LNCaP clone FGC (cell line): ENCODE measurements around the gene GNAZ.

ENCODE experiments used
- DNase-seq: peaks from one replicate; pipeline ENCODE4 v3.0.0-alpha.2; 2011; ENCODE audit warnings: low read depth
- H3K4me3 ChIP-seq: 2 replicates; pipeline ENCODE4 v1.5.1; 2011; ENCODE audit warnings: mild to moderate bottlenecking, low read depth, low read length, control low read depth
- TF ChIP-seq, protein P1 (sequence below): IDR thresholded peaks from 2 replicates; pipeline ENCODE4 v1.5.1; 2012; ENCODE audit warnings: mild to moderate bottlenecking; ENCODE audit not compliant: control insufficient read depth, insufficient read depth; ENCODE audit errors: extremely low read depth

GNAZ gene

DNA sequence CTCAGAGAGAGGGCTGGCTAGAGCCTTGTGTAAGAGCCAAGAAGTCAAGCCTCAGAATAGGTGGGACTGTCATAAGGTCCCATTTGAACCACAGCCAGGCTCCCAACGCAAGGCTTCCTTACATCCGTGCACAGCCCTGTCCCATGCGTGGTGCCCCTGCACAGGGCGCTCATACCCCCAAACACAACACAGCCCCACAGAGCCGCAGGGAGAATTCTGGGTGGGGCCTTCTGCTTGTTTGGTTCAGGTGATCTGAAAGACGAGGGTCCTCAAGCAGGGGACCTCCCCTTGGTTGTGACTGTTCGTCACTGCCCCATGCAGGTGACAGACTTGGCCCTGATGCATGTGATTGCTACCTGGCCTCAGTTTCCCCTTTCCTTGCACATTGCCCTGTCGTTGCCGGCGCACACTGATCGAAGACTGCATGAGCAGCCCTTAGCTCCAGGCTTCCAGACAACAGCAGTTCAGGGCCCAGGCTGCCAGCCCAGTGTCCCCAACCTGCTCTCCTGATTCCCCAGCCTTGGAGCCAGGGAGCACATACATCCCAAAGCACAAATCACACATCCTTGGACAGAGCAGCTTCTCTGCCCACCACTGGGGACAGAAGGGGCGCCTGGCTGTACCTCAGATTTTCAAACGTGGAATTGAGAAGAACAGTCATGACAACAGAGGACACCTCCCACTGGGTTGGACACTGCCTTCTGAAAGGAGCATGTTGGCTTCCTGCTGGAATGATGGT, 22.1 kb downstream of the GNAZ start:
- TF ChIP-seq, protein P1, sequence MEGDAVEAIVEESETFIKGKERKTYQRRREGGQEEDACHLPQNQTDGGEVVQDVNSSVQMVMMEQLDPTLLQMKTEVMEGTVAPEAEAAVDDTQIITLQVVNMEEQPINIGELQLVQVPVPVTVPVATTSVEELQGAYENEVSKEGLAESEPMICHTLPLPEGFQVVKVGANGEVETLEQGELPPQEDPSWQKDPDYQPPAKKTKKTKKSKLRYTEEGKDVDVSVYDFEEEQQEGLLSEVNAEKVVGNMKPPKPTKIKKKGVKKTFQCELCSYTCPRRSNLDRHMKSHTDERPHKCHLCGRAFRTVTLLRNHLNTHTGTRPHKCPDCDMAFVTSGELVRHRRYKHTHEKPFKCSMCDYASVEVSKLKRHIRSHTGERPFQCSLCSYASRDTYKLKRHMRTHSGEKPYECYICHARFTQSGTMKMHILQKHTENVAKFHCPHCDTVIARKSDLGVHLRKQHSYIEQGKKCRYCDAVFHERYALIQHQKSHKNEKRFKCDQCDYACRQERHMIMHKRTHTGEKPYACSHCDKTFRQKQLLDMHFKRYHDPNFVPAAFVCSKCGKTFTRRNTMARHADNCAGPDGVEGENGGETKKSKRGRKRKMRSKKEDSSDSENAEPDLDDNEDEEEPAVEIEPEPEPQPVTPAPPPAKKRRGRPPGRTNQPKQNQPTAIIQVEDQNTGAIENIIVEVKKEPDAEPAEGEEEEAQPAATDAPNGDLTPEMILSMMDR = no peak
- no peak for DNase-seq
- H3K4me3 ChIP-seq = no peak overlapping the region

DNA sequence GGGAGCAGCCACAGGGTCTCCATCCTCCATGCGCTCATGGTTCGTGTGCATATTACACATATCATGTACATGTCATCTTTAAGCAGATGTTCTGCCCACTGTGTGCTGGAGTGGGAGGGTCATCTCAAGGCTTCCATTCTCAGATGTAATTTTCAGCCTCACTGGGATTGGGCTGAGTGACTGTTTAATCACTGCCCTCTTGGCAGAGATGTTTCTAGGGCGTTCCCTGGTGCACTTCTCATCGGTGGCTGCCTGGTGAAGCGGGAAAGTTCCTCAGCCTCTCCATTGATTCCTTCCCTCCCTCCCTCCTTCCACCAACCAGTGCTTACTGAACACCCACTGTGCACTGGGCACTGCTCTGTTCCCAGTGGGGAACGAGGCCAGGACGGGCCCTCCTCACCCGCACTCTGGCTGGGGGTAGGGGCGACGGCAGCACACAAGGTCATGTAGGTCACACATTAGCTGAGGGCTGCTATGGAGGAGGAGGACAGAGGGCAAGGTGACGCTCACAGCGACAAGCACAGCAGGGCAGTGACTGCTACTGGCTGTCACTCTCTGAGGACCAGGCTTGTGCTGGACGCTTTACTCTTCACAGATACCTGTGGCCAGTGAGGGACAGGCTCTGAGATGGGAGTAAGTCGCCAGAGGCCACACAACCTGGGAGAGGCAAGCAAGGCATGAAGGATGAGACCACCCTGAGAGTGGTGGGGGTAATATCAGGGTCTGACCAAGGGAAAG, 22.9 kb downstream of the GNAZ start:
- no peak for DNase-seq
- TF ChIP-seq, protein P1 = no peak
- no peak overlapping the region for H3K4me3 ChIP-seq

DNA sequence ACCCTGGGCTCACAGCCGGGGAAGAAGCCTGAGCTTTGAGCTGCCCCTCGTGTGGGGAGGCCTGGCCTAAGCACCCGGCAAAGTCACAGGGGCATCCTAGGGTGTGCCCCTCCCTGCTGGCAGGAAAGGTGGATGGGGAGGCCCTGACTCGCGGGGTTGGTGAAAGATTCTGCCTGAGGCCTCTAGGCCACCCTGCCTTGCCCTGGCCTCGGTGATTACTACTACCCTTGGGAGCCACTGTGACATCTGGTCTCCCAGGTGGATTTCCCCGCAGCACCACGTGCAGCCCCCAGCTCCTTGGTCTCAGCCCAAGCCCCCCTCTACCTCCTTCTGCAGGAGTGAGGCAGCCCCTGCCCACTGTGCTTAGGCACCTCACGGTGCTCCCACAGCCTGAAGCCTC, 23.9 kb downstream of the GNAZ start:
- no peak for DNase-seq
- TF ChIP-seq, protein P1 = no peak
- H3K4me3 ChIP-seq = no peak overlapping the region

DNA sequence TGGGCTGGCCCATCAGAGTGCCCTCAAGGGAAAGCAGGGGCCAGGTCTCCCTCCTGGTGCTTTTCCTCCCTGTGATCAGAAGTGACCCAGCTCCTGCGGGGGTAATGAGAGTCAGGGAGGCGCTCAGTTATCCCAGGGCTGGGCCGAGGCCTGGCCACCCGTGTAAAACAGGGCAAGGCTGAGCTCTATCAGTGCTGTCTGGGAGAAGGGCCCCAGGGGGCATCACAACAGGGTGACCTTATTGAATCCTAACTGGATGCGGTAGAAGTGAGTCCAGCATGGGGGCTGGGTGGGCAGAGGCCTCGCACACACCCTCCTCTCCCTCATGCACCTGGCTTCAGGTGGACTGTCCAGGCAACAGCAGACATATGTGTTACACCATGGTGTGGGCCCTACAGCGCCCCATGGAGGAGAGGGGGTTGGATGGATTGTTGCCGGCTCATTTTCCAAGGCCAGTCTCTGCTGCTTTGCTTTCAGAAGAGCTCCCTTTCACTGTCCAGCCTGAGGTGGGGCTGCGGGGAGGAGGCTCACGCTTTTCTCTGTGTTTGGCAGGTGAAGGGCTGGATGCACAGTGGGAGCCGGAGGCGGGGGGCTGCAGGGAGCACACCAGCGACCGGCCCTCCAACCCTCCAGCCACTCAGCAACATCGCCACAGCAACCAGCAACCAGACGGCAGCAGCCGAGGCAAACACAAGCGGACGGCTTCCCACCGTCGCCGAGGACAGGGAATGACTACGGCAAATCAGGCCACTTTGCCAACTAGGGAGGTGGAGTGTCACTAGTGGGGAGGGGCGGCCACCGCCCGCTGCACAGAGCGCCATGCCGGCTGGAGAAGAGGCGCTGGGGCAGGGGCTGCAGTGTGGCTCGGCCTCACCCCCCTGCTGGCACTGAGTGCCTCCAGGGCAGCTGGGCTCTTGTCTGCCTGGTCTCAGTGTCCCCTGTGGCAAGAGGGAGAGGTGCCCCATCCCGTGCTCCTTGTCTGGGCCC, 24.7 kb downstream of the GNAZ start:
- DNase-seq = no peak
- no peak overlapping the region for H3K4me3 ChIP-seq
- TF ChIP-seq, protein P1 = no peak

DNA sequence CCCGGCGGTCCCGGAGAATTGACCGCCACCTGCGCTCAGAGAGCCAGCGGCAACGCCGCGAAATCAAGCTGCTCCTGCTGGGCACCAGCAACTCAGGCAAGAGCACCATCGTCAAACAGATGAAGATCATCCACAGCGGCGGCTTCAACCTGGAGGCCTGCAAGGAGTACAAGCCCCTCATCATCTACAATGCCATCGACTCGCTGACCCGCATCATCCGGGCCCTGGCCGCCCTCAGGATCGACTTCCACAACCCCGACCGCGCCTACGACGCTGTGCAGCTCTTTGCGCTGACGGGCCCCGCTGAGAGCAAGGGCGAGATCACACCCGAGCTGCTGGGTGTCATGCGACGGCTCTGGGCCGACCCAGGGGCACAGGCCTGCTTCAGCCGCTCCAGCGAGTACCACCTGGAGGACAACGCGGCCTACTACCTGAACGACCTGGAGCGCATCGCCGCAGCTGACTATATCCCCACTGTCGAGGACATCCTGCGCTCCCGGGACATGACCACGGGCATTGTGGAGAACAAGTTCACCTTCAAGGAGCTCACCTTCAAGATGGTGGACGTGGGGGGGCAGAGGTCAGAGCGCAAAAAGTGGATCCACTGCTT, 25.5 kb downstream of the GNAZ start:
- TF ChIP-seq, protein P1 = no peak
- H3K4me3 ChIP-seq = no peak overlapping the region
- no peak for DNase-seq
